T-helper 2 cell treated with Interferon-gamma antibody and Interleukin-4, amounts not matched to agents 5 μg/mL and 100 μg/mL, for 36 hours (primary cell): ENCODE results near the gene GRID2.

Source experiments
- DNase-seq: peaks from one replicate; pipeline ENCODE4 v3.0.0; 2021; ENCODE audit warnings: low spot score
- H3K27ac Mint-ChIP-seq: one replicate; pipeline ENCODE4 v1.8.0; 2021; ENCODE audit warnings: mild to moderate bottlenecking, mixed read lengths
- H3K27me3 Mint-ChIP-seq: one replicate; pipeline ENCODE4 v1.8.0; 2021; ENCODE audit warnings: low read depth, mixed read lengths
- H3K36me3 Mint-ChIP-seq: one replicate; pipeline ENCODE4 v1.8.0; 2021; ENCODE audit warnings: low read depth, mixed read lengths
- H3K4me1 Mint-ChIP-seq: one replicate; pipeline ENCODE4 v1.8.0; 2021; ENCODE audit warnings: low read depth, mixed read lengths
- H3K4me3 Mint-ChIP-seq: one replicate; pipeline ENCODE4 v1.8.0; 2022; ENCODE audit warnings: mild to moderate bottlenecking, moderate library complexity, mixed read lengths
- H3K9me3 Mint-ChIP-seq: one replicate; pipeline ENCODE4 v1.8.0; 2021; ENCODE audit warnings: mixed read lengths

Gene GRID2

DNA sequence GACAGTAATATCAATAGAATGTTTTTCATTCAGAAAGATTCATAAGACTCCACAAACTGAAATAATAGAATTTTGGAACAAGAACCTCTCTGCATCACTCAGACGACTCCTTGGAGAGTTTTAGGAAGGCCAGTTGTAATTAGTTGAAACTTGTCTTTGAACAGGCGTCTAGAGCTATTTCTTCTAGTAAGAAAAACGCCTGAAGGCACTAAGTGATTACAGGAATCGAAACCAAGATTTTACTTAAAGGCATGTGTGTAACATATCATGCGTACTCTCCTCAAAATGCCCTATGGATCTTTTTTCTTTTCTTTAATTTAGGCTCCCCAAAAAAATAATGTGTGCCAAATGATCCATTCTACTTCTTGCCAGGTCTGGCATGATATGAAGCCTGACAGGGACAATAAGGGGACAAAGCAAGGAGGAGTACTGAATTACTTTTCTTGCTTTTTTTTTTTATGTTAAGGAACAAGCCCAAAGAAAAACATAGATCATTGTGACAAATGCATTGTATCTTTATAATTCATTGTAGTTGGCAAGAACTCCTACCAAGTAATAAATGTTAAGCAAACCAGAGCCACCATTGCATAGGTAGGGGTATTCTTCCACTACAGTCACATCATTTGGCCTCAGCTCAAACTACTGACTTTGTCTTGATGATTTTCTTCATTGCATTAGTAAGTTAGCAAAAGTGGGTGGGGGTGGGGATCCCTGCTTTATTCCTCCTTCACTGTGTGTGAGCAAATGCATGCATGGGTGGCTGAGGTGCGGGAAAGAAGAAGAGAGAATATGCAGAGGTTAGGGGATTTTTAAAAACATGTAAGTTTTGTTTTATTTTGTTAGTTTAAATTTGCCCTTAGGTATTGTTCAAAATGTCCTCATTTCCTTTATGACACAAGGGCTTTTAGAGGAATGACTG lies 1444.9 kb downstream of the GRID2 start:
- no peaks in the 10 kb centered on the region for H3K4me1 Mint-ChIP-seq
- no peaks in the 10 kb centered on the region for H3K9me3 Mint-ChIP-seq
- H3K36me3 Mint-ChIP-seq, result no peaks in the 10 kb centered on the region
- DNase-seq, result no peak
- H3K27ac Mint-ChIP-seq, result no peak overlapping the region
- H3K4me3 Mint-ChIP-seq, result no peak overlapping the region
- H3K27me3 Mint-ChIP-seq, result no peaks in the 10 kb centered on the region

- Mint-ChIP-seq H3K4me3 (no peak overlapping the region), H3K36me3 (no peaks in the 10 kb centered on the region), H3K4me1 (no peaks in the 10 kb centered on the region), H3K27me3 (no peaks in the 10 kb centered on the region), H3K9me3 (no peaks in the 10 kb centered on the region), H3K27ac (no peak overlapping the region)
- DNase-seq, result no peak
Observed at GRCh38 chr4:93749292-93749761, 1445.6 kb downstream of the GRID2 start.

- Mint-ChIP-seq H3K36me3 (no peaks in the 10 kb centered on the region), H3K4me1 (no peaks in the 10 kb centered on the region), H3K27ac (no peak overlapping the region), H3K4me3 (no peak overlapping the region), H3K27me3 (no peaks in the 10 kb centered on the region), H3K9me3 (no peaks in the 10 kb centered on the region)
- no peak for DNase-seq
Observed at GRCh38 chr4:93751411-93751810, 1447.6 kb downstream of the GRID2 start.

- Mint-ChIP-seq H3K27ac (no peak overlapping the region), H3K27me3 (no peaks in the 10 kb centered on the region), H3K9me3 (no peaks in the 10 kb centered on the region), H3K4me3 (no peak overlapping the region), H3K4me1 (no peaks in the 10 kb centered on the region), H3K36me3 (no peaks in the 10 kb centered on the region)
- DNase-seq, result no peak
Observed at GRCh38 chr4:93756101-93756500, 1452.3 kb downstream of the GRID2 start.

DNA sequence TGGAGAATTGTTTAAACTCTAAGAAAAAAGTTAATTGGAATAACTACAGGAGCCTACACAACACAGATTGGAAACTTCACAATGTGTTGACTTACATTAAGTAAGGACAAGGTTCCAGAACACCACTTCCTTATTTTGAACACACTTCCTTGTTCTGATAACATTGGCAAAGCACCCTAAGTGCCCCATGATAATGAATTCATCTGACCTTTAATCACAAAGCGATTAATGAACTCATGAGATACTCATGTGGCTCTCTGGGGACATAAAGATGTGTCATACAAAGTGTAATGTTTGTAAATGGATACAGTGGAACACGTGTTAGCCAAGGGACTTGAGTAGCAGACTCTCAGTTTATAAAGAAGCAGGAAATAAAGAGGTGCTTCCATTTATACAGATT lies 1455.7 kb downstream of the GRID2 start:
- Mint-ChIP-seq H3K27ac (no peak overlapping the region), H3K4me1 (no peaks in the 10 kb centered on the region)
- DNase-seq, result no peak

DNA sequence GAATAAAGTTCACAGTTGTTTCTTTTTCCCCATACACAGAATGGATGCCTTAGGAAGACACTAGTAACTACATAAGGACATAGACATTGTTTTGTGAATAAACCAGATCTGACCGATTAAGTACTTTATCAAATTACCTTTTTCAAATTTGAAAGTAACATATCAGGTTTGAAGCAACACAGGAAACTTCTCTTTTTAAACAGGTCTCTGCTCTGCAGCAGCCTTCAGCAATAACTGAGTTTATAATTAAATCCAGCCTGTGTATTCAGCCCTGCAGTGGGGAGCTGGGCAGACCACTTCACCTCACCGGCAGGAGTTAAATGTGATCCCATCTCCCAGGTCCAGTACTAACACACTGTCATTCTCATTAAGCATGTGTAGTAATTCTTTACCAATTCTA lies 1456.5 kb downstream of the GRID2 start:
- no peak overlapping the region for H3K4me3 Mint-ChIP-seq
- no peak overlapping the region for H3K27ac Mint-ChIP-seq
- H3K9me3 Mint-ChIP-seq, result no peaks in the 10 kb centered on the region
- no peaks in the 10 kb centered on the region for H3K27me3 Mint-ChIP-seq
- no peaks in the 10 kb centered on the region for H3K4me1 Mint-ChIP-seq
- no peaks in the 10 kb centered on the region for H3K36me3 Mint-ChIP-seq
- no peak for DNase-seq

More for the DNA sequence above, 1455.7 kb downstream of the GRID2 start:
- H3K4me3 Mint-ChIP-seq, result no peak overlapping the region
- no peaks in the 10 kb centered on the region for H3K9me3 Mint-ChIP-seq
- H3K27me3 Mint-ChIP-seq, result no peaks in the 10 kb centered on the region
- no peaks in the 10 kb centered on the region for H3K36me3 Mint-ChIP-seq

GRCh38 chr4:93761286-93761685 lies 1457.5 kb downstream of the GRID2 start:
- Mint-ChIP-seq H3K9me3 (no peaks in the 10 kb centered on the region), H3K4me1 (no peaks in the 10 kb centered on the region), H3K36me3 (no peaks in the 10 kb centered on the region), H3K27me3 (no peaks in the 10 kb centered on the region), H3K27ac (no peak overlapping the region), H3K4me3 (no peak overlapping the region)
- DNase-seq, result no peak

DNA sequence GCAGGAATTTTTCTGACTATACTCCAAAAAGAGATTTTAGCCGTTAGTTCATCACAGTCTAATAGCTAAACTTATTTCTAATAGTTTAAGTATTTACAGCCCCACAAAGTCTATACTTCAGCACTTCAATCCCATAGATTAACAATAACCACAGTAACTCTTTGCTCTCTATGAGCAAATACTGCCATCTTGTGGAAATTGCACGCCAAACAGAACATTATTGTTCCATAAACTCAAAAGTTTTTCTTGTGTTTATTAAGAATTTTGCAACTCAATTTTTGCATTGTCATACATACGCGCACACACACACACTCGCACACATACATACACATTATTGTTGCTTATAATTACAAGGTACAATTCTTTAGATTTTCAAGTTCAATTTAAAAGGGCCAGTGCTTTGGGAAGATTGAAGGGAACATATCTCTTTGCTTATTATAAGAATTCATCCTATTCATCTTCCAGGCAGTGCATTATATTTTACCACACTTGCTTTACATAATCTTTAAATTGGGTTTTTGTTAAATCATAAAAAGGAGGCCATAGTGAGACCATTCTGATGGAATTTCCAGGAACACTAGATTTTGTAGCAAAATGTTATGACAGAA lies 1461.0 kb downstream of the GRID2 start:
- no peak for DNase-seq
- Mint-ChIP-seq H3K4me3 (no peak overlapping the region), H3K27me3 (no peaks in the 10 kb centered on the region), H3K9me3 (no peaks in the 10 kb centered on the region), H3K36me3 (no peaks in the 10 kb centered on the region), H3K27ac (no peak overlapping the region), H3K4me1 (no peaks in the 10 kb centered on the region)

DNA sequence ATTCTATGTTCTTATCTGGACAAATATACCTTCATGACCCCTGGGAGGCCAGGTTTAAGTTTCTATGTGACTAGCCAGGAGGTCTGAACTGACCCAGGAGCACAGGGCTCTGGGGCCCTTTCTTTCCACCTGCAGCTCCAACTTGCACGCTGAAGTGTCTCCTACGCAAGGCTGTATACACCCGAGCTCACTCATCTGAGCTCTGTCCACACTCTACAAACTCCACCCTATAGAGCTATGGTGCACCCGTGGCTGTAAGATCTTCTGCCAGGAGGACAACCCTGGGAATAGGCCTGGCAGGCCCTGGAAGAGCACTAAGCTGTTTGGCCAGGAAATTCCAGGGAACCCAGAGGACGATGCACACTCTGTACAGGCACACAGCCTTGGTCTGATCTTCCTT lies 1464.2 kb downstream of the GRID2 start:
- Mint-ChIP-seq H3K27me3 (no peaks in the 10 kb centered on the region), H3K4me3 (no peak overlapping the region), H3K36me3 (no peaks in the 10 kb centered on the region), H3K27ac (no peak overlapping the region), H3K9me3 (no peaks in the 10 kb centered on the region), H3K4me1 (no peaks in the 10 kb centered on the region)
- DNase-seq, result no peak

DNA sequence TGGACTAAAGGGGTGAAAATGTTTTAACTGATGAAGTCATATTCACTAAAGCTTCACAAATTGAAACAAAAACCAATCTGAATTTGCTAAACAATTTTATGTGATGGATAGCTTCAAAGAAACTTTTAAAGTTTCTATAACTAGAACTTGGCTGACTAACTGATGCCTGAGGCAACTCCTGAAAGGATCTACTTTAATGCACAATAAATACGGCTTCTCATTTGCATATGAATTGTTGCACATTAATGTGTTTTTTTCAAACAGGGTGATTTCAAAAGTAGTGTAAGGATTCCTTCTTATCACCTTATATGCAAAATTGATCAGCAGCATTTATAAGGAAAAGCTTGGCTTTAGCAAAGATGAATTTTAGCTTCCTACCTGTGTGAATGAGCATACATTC lies 1466.4 kb downstream of the GRID2 start:
- H3K27ac Mint-ChIP-seq, result no peak overlapping the region
- no peak overlapping the region for H3K4me3 Mint-ChIP-seq
- H3K27me3 Mint-ChIP-seq, result no peaks in the 10 kb centered on the region
- no peaks in the 10 kb centered on the region for H3K36me3 Mint-ChIP-seq
- H3K4me1 Mint-ChIP-seq, result no peaks in the 10 kb centered on the region
- no peak for DNase-seq
- no peaks in the 10 kb centered on the region for H3K9me3 Mint-ChIP-seq

- Mint-ChIP-seq H3K36me3 (no peaks in the 10 kb centered on the region), H3K9me3 (no peaks in the 10 kb centered on the region), H3K4me3 (no peak overlapping the region), H3K27ac (no peak overlapping the region), H3K27me3 (no peaks in the 10 kb centered on the region), H3K4me1 (no peaks in the 10 kb centered on the region)
- no peak for DNase-seq
Observed at GRCh38 chr4:93771640-93772411, 1468.1 kb downstream of the GRID2 start.

DNA sequence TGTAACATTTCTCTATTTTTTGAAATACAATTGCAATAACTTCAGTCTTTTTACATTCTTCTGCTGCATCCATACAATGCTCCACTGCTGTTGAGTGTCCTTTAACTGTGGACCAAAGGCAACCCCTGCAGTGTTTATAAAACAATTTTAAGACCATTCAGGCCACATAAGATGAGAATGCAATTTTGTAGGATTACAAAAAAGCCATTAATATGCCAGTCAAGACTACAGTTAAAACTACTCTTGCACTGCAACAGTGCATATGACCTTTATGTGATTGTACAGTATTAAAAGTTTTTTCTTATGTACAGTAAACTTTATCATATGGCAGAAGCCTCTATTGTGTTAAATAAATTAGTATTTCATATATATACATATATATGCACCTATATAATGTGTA lies 1469.1 kb downstream of the GRID2 start:
- no peaks in the 10 kb centered on the region for H3K36me3 Mint-ChIP-seq
- H3K9me3 Mint-ChIP-seq, result no peaks in the 10 kb centered on the region
- DNase-seq, result no peak
- H3K4me1 Mint-ChIP-seq, result no peaks in the 10 kb centered on the region
- H3K27me3 Mint-ChIP-seq, result no peaks in the 10 kb centered on the region
- H3K27ac Mint-ChIP-seq, result no peak overlapping the region
- H3K4me3 Mint-ChIP-seq, result no peak overlapping the region

DNA sequence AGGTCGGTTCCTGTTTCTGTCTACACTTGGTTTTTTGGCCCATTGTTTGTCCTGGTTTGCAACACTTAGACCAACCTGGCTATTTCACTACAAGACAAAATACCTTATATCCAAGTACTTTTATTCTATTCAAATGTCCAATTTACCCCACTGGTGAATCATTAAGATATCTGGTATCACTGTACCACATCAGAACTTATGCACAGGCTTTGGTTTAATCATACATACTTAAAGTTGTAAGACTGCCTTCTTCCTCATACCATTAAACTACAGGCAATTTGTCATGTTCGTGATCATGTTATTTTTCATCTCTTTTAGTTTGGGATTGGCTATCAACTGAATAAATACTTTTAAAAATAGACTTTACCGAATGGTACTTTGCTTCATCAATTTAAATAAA lies 1471.8 kb downstream of the GRID2 start:
- Mint-ChIP-seq H3K36me3 (no peaks in the 10 kb centered on the region), H3K27ac (no peak overlapping the region), H3K4me1 (no peaks in the 10 kb centered on the region), H3K9me3 (no peaks in the 10 kb centered on the region), H3K27me3 (no peaks in the 10 kb centered on the region), H3K4me3 (no peak overlapping the region)
- no peak for DNase-seq
